HG03442 (cell line): ENCODE data around the gene ABCG5.

Experiments used
- ATAC-seq: cut with Tn5 transposase; IDR thresholded peaks from one replicate; pipeline ENCODE4 v1.9.1; 2021; ENCODE audit warnings: mild to moderate bottlenecking, moderate library complexity; ENCODE audit not compliant: unreplicated experiment

Gene ABCG5

GRCh38 chr2:43842866-43843226 lies 4.2 kb upstream of the ABCG5 start:
- ATAC-seq, result no peak

- ATAC-seq, result no peak
Observed at GRCh38 chr2:43841949-43842865, 3.6 kb upstream of the ABCG5 start.

GRCh38 chr2:43840965-43841364 lies 2.3 kb upstream of the ABCG5 start:
- ATAC-seq, result no peak

GRCh38 chr2:43839776-43840564 lies 1.3 kb upstream of the ABCG5 start:
- no peak for ATAC-seq

- no peak for ATAC-seq
Observed at GRCh38 chr2:43837831-43838559, 644 bp downstream of the ABCG5 start.

GRCh38 chr2:43837033-43837432 lies 1.6 kb downstream of the ABCG5 start:
- no peak for ATAC-seq

- no peak for ATAC-seq
Observed at GRCh38 chr2:43832457-43832856, 6.2 kb downstream of the ABCG5 start.

GRCh38 chr2:43831543-43832294 lies 6.9 kb downstream of the ABCG5 start:
- ATAC-seq, result no peak

- no peak for ATAC-seq
Observed at GRCh38 chr2:43826305-43827250, 12.1 kb downstream of the ABCG5 start.

- no peak for ATAC-seq
Observed at GRCh38 chr2:43825841-43826240, 12.8 kb downstream of the ABCG5 start.

- no peak for ATAC-seq
Observed at GRCh38 chr2:43824951-43825493, 13.6 kb downstream of the ABCG5 start.

GRCh38 chr2:43824512-43824911 lies 14.1 kb downstream of the ABCG5 start:
- ATAC-seq, result no peak

GRCh38 chr2:43823751-43824150 lies 14.9 kb downstream of the ABCG5 start:
- ATAC-seq, result no peak

GRCh38 chr2:43822839-43823238 lies 15.8 kb downstream of the ABCG5 start:
- ATAC-seq, result no peak

GRCh38 chr2:43819491-43820163 lies 19.0 kb downstream of the ABCG5 start:
- no peak for ATAC-seq

- no peak for ATAC-seq
Observed at GRCh38 chr2:43818761-43819160, 19.9 kb downstream of the ABCG5 start.

- ATAC-seq, result no peak
Observed at GRCh38 chr2:43814711-43815110, 23.9 kb downstream of the ABCG5 start.

- no peak for ATAC-seq
Observed at GRCh38 chr2:43812947-43813346, 25.7 kb downstream of the ABCG5 start.

GRCh38 chr2:43812006-43812405 lies 26.6 kb downstream of the ABCG5 start:
- ATAC-seq, result no peak
